ENCODE data around the gene FAXC. TPM values are rescaled to one million over a fixed set of nuclear protein-coding genes. Genes with fewer than 3 reads are reported as not detected.

Gene FAXC
- total RNA-seq, 1 donor from 2014 or later: 2.2 TPM

GRCh38 chr6:99353126-99353525 lies 3.7 kb upstream of the FAXC start:
- no peak for TF ChIP-seq CTCF (IDR thresholded peaks at IDR 0.05; ENCODE audit: unreplicated experiment)
- no peaks in the 10 kb centered on the region for H3K4me1 Mint-ChIP-seq (ENCODE audit: unreplicated experiment)
- DNase-seq (ENCODE audit: low spot score): peak; percentile 34

GRCh38 chr6:99350573-99350972 lies 1.1 kb upstream of the FAXC start:
- no peak for DNase-seq (ENCODE audit: low spot score)
- H3K4me3 Mint-ChIP-seq (ENCODE audit: unreplicated experiment): no peak overlapping the region
- TF ChIP-seq CTCF (IDR thresholded peaks at IDR 0.05; ENCODE audit: unreplicated experiment): no peak
- no peaks in the 10 kb centered on the region for H3K36me3 Mint-ChIP-seq (ENCODE audit: low read depth, unreplicated experiment)
- peaks cover 9% of the 10 kb centered on the region for H3K27me3 Mint-ChIP-seq (ENCODE audit: unreplicated experiment)
- no peaks in the 10 kb centered on the region for H3K4me1 Mint-ChIP-seq (ENCODE audit: unreplicated experiment)
- H3K27ac Mint-ChIP-seq (ENCODE audit: unreplicated experiment): no peak overlapping the region
- no peaks in the 10 kb centered on the region for H3K9me3 Mint-ChIP-seq (ENCODE audit: unreplicated experiment)

More at GRCh38 chr6:99353126-99353525, 3.7 kb upstream of the FAXC start:
- peaks cover 9% of the 10 kb centered on the region for H3K27me3 Mint-ChIP-seq (ENCODE audit: unreplicated experiment)
- H3K36me3 Mint-ChIP-seq (ENCODE audit: low read depth, unreplicated experiment): no peaks in the 10 kb centered on the region
- no peak overlapping the region for H3K4me3 Mint-ChIP-seq (ENCODE audit: unreplicated experiment)
- H3K27ac Mint-ChIP-seq (ENCODE audit: unreplicated experiment): no peak overlapping the region
- no peaks in the 10 kb centered on the region for H3K9me3 Mint-ChIP-seq (ENCODE audit: unreplicated experiment)

- Mint-ChIP-seq H3K9me3 (ENCODE audit: unreplicated experiment) (no peaks in the 10 kb centered on the region), H3K4me1 (ENCODE audit: unreplicated experiment) (peaks cover 5% of the 10 kb centered on the region), H3K27ac (ENCODE audit: unreplicated experiment) (peak overlapping the region; percentile 36), H3K27me3 (ENCODE audit: unreplicated experiment) (peaks cover 10% of the 10 kb centered on the region), H3K4me3 (ENCODE audit: unreplicated experiment) (peak overlapping the region; percentile 89), H3K36me3 (ENCODE audit: low read depth, unreplicated experiment) (no peaks in the 10 kb centered on the region)
- no peak for DNase-seq (ENCODE audit: low spot score)
- TF ChIP-seq CTCF (IDR thresholded peaks at IDR 0.05; ENCODE audit: unreplicated experiment): no peak
Measured at GRCh38 chr6:99348288-99349170, 945 bp downstream of the FAXC start.

DNA sequence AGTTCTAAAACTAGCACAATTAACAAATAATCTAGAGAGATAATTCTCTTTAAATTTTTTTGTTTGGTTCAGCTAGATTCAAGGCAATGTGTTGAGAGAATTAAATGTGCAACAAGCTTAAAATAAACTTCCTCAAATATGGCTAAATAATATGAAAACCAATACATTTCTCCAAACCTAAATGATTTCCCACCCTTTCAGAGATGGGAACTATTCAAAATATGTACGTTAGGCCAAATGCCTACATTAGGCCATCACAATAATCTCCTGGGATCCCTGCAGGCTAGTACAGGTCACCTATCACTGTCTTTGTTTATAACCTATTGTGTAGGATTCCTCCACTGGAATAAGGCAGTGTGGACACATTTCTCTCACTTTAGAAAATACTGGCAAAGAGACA lies 1.7 kb downstream of the FAXC start:
- H3K4me1 Mint-ChIP-seq (ENCODE audit: unreplicated experiment): peaks cover 5% of the 10 kb centered on the region
- no peak overlapping the region for H3K27ac Mint-ChIP-seq (ENCODE audit: unreplicated experiment)
- H3K4me3 Mint-ChIP-seq (ENCODE audit: unreplicated experiment): no peak overlapping the region
- H3K27me3 Mint-ChIP-seq (ENCODE audit: unreplicated experiment): peaks cover 10% of the 10 kb centered on the region
- no peaks in the 10 kb centered on the region for H3K36me3 Mint-ChIP-seq (ENCODE audit: low read depth, unreplicated experiment)
- DNase-seq (ENCODE audit: low spot score): no peak
- no peaks in the 10 kb centered on the region for H3K9me3 Mint-ChIP-seq (ENCODE audit: unreplicated experiment)
- no peak for TF ChIP-seq CTCF (IDR thresholded peaks at IDR 0.05; ENCODE audit: unreplicated experiment)

- H3K4me1 Mint-ChIP-seq (ENCODE audit: unreplicated experiment): peaks cover 5% of the 10 kb centered on the region
- no peak overlapping the region for H3K4me3 Mint-ChIP-seq (ENCODE audit: unreplicated experiment)
- H3K36me3 Mint-ChIP-seq (ENCODE audit: low read depth, unreplicated experiment): no peaks in the 10 kb centered on the region
- H3K9me3 Mint-ChIP-seq (ENCODE audit: unreplicated experiment): no peaks in the 10 kb centered on the region
- H3K27me3 Mint-ChIP-seq (ENCODE audit: unreplicated experiment): peaks cover 7% of the 10 kb centered on the region
- no peak overlapping the region for H3K27ac Mint-ChIP-seq (ENCODE audit: unreplicated experiment)
- no peak for TF ChIP-seq CTCF (IDR thresholded peaks at IDR 0.05; ENCODE audit: unreplicated experiment)
- DNase-seq (ENCODE audit: low spot score): no peak
Measured at GRCh38 chr6:99346595-99346994, 2.9 kb downstream of the FAXC start.
